ENCODE results near the gene SRCIN1.
"Not testable (repeated sequence)": the region's sequence is repeated elsewhere in the genome, so short reads cannot be mapped to it uniquely, and the experiment has no call there.

- TF ChIP-seq CTCF (conservative IDR thresholded peaks at IDR 0.05); EZH2 (IDR thresholded peaks at IDR 0.05; ENCODE audit: low read depth): not testable (repeated sequence)
Measured at GRCh38 chr17:38530856-38531255, 74.9 kb downstream of the SRCIN1 start.

All from PC-9 (cell line).